HG03095 (cell line): ENCODE measurements around the gene MAGI2.
"Not testable (repeated sequence)": the region's sequence is repeated elsewhere in the genome, so short reads cannot be mapped to it uniquely, and the experiment has no call there.

ENCODE experiments used
- ATAC-seq: cut with Tn5 transposase; IDR thresholded peaks from one replicate; pipeline ENCODE4 v1.9.1; 2021; ENCODE audit warnings: moderate library complexity; ENCODE audit not compliant: unreplicated experiment

MAGI2 gene

DNA sequence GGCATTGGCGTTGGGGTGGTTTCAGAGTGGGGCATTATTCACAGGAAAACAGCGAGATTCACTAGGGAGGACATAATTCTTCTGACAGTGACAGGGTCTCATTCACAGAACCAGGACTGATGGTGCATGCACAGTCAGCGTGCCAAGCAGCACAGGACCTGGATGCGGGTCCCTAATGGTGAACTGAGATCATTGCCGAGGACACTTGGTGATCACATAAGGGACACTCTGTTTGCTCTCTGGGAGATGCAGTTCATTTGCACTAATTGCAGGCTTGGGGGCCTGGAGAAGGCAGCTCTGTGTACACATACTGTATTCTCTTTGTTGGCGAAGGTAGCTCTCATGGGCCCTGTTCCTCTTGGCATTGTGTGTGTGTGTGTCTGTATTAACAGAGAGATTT lies 938.8 kb downstream of the MAGI2 start:
- ATAC-seq: no peak

DNA sequence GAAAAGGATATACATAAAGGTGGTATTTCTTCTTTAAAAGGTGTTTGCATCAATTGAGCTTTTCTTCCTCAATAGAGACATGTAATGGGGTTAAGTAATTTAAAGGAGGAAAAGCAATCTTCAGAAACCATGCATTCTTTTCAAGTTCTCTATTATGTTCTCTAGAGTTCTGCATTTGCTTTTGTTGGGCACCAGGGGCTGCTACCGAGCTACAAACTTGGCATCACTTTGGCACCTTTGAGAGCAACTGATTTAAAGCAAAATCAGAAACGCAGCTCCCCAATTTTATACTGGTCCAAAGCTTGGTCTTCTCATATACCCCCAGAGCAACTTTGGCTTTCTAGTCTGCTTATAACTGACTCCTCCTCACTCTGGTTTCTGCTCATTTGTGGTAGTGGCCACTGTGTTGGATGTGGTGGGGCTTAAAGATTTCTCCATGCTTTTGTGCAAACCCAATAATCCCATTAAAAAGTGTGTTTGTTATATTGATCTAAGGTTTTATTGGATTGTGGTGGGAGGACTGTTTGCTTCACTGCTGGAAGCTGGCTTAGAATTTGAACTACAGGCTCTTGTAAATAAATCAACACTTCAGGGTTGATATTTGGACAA lies 942.8 kb downstream of the MAGI2 start:
- ATAC-seq: no peak

DNA sequence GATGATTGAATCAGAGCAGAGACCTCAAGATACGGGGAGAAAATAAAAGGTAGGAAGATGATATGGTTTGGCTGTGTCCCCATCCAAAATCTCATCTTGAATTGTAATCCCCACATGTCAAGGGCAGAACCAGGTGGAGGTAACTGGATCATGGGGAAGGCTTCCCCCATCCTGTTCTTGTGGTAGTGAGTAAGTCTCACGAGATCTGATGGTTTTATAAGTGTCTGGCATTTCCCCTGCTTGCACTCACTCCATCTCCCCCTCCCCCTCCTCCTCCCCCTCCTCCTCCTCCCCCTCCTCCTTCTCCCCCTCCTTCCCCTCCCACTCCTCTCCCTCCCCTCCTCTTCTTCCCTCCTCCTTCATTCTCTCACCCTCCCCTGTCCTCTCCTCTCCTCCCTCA lies 950.2 kb downstream of the MAGI2 start:
- ATAC-seq: not testable (repeated sequence)

DNA sequence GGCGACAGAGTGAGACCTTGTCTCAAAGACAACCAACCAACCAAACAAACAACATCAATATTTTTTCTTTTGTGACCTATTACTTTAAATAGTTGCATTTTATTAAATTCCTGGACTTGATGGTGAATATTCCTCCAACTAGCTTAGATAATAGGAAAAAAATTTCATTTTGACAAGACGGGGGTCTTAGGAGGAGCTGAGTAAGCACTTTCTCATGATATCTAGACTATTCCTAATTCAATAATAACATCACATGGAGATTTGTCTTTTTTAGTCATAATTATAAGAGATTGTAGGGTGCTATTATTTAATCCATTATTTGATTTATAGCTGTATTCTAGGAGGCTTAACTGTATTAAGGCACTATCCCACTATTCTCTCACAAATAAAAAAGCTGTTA lies 952.4 kb downstream of the MAGI2 start:
- no peak for ATAC-seq

DNA sequence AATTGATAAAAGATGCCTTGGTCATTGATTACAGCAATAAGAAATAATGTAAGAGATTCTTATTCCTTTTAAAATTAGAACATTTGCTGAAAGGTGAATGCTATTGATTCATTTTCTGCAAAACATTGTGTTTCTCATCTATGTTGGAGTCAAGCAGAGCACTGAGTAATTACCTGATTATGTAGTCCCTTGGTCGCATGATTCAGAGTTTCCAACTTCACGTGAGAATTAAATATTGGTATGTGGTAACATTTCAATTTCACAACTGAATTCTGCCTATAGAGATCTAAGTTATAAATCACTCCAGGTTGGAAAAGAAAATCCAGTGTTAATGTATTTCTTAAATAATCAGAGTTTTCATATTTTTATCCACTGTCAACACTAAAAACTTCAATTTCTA lies 953.5 kb downstream of the MAGI2 start:
- ATAC-seq: no peak

DNA sequence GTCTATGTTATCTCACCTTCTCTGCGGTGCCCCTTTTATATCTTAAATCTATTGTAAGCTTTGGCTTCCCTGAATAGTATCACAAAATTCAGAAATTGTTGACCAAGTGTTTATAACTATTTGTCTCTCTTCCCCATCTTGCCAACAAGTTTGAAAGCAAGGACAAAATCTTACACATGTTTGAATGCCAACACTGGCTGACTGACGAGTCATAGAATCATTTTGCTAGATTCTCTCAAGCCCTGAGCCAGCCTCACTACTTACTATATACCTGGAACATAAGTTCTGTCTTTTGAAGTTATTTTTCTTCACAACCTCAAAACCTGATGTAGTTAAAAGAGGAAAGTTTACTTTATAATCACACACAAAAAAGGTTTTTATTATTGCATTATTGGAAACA lies 954.2 kb downstream of the MAGI2 start:
- ATAC-seq: no peak

DNA sequence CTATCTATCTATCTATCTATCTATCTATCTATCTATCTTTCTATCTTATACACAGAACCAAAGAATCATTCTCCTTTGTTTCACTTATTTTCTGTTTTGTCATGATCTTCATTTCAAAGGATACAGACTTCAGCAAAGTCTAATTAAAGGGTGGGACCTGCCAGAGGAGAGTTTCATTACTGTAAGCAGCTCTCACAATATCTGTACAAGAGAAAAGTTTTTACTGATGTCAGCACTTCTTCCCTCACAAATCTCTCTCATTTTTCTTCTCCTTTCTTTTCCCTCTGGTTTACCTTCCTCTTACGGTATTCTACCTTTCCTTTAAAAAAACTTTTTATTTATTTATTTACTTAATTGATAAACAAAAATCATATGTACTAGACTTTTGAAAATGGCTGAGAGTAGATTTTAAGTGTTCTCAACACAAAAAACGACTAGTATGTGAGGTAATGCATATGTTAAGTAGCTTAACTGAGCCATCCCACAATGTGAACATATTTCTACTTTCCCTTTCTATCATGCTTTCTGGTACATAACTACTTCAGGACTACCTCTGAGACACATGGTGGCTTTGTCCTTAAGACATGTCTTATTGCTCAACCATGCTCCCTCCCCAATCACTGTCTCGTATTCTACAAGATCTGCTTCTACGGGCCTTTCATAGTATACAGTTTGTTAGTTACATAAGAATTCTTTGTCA lies 955.6 kb downstream of the MAGI2 start:
- ATAC-seq: no peak

DNA sequence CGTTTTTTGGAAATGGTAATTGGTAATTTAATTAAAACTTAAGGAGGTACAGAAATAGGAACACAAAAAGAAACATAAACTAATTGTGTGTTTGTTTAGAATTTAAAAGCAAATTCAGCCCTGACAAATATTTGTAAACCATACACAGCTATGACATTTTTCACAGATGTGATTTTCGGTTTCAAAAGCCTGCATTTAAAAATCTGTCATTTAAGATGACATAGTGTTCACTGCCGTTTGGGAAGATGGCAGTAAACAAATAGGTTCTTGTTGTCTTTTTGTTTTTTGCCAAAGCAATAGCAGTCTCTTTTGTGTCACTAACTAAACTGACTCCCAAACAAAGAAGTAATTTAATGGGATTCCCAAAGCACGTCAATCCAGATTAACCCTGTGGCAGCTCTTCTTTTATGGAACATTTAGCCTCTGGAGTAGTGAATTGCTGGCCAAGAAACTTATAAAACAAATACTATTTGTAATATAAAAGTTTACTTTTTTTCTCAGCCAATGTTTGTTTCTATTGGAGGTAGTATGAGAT lies 957.3 kb downstream of the MAGI2 start:
- no peak for ATAC-seq

DNA sequence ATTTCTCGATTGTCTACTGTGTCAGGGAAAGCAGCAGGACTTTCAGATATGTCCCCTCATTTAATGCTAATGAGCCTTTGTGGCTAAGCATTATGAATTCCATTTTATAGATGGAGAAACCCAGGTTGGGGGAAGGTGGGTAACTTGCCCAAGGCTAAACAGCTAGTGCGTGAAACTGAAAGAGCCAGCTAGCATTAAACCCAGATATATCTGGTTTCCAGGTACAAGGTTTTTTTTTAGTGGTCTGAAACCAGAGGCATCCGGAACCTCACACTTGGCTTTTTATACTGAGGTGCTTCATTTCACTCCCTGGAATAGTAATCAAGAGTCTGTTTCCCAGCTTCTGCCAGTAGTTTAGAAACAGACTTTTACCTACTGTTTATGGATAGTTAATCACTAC lies 960.1 kb downstream of the MAGI2 start:
- ATAC-seq: no peak

DNA sequence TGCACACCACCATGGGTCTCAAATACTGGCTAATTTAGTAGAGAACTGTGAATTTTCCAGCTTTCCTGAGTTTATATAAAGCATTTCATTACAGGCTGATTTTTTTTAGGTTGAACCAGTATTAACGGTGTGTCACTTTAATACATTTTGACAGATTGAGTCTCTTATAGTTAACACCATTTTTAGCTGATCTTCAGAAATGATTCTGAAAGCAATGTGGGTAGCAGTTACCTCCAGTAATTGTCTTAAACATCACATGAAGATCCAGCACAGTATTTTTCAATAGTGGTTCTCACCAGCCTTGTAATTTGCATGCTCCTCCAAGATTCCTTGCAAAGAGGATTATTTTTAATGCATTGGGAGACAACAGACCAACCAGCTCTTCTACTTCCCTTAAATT lies 961.3 kb downstream of the MAGI2 start:
- ATAC-seq: no peak

DNA sequence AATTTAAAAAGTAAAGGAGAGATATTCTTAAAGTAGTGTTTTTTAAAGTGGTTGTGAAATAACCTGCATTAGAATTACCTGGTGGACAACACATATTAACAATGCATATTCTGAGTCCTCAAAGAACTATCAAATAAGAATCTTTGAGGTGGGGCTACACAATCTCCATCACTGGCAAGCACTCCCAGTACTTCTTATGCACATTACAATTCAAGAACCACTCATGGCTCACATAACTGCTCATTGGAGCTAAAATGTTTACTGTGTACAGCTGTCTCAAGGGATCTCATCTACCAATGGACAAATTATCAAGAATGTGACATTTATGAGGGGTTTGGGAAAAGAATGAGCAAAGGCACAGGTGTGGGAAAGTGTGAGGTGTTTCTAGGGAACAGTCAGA lies 962.9 kb downstream of the MAGI2 start:
- ATAC-seq: no peak

DNA sequence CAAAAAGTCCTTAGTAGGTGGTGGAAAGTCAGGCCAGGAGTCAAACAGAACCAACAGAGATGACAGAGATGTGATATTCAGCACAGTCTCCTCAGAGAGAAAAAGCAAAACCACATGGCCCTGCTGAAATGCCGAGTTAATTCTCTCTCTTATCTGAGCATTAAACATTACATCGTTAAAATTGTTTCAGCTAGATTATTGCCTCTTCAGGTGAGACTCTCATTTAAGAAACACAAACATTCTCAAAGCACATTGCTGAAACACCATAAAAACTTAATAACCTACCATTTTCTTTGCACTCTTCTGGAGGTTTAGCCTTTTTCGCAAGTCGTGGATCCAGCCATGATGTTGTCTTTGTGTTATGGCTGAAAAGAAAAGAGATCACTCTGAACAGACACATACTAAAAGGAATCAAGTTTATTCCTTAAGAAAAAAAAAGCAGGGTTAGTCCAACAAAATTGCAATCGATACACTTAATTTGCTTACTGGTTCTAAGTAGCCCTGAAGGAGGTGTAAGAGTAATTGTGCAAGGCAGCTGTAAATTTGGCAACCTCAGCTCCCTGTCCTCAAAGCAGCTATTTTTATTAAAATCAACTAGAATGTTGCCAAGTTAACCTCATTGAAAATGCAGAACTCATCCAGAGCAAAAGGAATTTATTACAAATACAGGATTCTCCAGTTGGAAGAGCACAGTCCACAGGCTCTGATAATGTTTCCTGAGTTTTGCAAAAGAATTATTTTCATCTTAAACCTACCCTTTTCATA lies 963.8 kb downstream of the MAGI2 start:
- no peak for ATAC-seq

DNA sequence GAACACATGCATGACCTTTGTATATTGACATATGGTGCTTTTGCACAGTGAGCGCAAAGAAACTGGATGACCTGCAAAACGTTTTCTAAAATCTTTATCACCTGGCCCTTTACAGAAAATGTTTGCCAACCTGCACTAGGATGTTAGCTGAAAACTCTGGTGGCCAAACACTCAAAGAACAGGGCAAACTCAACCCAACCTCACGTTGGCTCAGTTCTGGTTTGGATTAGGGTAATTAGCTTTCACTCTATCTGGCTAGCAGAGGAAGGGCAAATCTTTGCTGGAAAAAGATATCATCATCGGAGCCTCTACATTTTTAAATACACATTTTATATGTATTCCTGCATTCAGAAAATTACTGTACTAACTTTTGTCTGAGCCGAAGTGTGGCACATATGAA lies 966.0 kb downstream of the MAGI2 start:
- ATAC-seq: no peak

DNA sequence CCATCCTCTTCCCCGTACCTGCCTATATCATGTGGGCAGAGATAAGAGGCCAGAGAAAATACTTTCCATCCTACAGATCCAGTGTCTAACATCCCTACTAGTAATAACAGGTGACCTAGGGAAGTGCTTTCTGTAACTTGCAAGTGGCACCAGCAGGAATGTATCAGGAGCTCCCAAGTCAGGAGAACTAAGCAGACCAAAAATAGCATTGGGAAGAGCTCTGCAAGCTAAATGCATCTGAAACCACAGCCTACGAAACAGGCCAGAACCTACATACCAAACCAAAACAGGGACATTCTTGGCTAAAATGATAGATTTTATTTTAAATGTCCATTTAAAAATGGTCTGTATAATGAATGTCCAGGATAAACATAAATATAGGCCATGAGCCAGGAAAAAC lies 974.1 kb downstream of the MAGI2 start:
- no peak for ATAC-seq

DNA sequence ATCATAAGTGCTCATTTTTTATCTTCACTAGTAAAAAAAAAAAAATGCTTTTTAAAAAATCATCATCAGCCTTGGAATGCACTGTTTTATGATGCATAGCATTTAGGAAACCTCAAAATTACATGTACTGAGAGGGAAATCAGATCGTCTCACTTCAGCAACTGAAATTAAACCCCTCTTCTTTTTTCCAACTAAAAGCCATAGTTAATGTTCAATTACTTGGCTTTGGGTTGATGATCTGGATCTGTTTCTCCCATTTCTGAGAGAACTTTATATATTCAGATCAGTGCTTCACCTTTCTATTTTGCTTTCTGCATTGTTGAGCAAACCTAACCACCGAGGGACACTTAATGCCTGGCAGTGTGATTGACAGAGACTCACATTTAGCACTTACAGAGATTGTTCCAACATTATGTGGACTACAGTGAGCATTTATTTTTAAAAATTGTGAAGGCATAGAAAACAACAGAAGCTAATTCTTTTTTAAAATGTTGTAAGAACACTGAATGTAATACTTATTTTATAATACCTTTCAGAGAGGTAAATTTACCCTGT lies 976.5 kb downstream of the MAGI2 start:
- ATAC-seq: no peak

DNA sequence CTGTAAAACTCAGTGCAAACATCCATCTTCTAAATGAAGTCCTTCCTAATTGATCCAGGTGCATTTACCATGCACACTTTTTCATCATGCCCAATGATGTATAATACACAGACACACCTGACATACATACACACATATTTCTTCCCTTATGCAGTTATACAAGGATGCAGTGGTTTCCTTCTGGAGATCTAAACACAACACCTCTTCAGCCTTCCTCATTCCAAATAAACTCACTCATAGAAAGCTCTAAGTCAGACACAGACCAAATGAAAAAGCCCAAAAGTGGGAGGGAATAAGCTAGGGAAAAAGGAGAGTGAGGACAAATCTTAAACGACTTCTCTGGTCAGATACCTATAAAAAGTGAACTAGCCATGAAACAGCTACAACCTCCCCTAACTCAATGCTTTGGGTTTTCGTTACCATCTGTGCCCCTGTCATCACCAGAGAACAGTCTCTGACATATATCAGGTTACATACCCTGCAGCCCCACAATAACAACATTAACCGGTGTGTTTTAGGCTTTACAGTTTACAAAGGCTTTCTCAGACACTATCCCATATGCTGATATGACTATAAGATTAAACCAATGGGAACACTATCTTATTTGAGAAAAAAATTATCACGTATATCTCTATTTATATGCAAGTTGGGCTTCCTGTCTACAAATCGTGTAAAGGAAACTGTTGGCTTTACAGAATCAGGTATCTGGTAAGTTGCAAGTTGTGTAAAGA lies 979.7 kb downstream of the MAGI2 start:
- ATAC-seq: no peak

DNA sequence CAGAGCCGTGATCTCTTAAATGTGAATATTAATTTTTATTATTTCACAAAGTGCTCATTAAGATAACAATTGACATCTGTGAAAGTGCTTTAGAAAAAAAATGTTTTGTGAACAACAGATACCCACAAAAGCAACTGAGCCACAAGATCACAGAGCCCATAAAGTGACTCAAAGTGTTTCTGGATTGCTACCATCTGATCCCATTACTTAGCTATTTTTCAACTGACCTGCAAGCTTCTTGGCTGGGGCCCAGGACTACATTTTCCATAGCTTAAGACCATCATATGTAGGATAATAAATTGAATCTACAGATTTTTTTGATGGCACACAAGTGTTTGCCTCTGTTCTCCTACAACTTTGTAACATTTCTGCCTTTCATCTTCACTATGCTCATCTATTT lies 980.4 kb downstream of the MAGI2 start:
- no peak for ATAC-seq

DNA sequence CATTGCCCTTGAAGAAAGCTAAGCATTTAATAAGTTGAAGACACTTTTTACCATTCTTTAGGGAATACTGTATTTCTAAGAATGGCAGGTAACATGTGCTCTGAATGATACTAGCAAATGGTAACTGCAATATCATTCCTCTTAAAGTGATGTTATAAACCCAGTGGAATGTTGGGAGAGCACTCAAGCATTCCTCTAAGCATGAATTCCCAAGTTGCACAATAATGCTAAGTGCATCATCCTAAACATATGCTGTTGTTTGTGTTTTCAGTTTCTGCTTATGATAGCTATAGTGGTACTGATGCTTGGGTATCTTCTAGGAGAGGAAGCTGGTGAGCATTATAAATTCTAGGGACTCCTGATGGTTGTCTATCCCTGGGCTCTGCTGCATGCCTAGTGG lies 980.9 kb downstream of the MAGI2 start:
- no peak for ATAC-seq

DNA sequence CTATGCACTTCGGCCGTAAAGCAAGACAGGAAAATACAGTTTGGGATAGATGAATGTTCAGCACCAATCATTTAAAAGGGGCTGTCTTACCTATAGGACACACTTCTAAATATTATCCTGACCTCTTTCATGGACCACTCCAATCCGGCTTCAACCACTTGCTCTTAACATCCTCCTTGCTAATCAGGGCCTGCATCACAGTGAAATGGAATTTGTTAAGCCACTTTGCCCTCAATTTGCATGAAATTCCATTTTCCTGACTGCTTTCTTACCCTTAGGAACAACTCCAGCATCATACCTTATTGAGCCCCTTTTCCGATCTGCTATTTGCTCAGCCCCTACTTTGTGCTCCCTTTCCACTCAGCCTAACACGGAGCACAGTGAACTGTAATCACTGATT lies 987.6 kb downstream of the MAGI2 start:
- no peak for ATAC-seq

DNA sequence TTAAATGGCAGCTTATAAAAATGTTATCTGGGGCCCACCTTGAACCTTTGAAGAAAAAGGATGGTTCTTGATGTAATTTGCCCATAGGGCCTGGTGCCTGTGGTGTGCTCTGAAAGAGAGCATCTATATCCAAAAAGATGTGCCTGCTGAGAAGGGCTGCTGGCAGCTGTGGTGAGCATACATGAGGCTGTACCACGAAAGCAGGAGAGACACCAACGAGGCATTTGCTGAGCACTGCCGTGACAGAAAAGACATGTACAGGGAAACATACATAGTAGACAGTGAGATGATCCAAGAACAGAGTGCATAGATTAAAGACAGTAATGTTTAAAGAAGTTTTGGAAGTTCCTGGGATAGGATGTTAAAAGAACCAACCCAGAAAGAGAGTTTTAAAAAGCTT lies 990.4 kb downstream of the MAGI2 start:
- no peak for ATAC-seq

DNA sequence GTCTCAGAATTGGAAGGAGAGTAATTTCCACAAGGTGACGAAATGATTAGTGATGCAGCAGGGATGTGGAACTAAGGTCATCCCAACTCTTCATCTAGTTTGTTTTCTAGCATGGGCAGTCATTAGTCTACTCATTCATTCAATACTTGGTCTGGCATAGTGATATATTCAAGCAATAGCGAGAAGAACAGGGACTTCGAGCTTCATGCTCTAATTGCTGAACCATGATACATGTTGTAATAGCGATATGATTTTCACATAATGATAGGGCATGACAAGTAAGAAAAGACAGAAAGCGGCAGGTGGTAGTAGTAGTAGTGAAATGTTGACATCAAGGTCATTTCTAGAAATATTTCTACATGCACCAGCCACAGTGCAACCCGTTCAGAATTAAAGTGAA lies 1002.8 kb downstream of the MAGI2 start:
- ATAC-seq: no peak
